Right cardiac atrium (tissue), 5 donors: Measurements from ENCODE around the gene AARS2. TPM values are rescaled to one million over a fixed set of nuclear protein-coding genes. Genes with fewer than 3 reads are reported as not detected.

ENCODE experiments used
- ATAC-seq, 2 donors: fragments of 200-7000 bp; cut with Tn5 transposase; one replicate each; pipeline versions ENCODE4 v1.8.0 to v1.9.1; 2020; ENCODE audit warnings: moderate library complexity in 2 of 2, mild to moderate bottlenecking in 1 of 2
- DNase-seq, 3 donors: peaks; one replicate each; pipeline ENCODE4 v3.0.0-alpha.2; 2020
- H3K27ac ChIP-seq: one replicate; pipeline ENCODE4 v1.5.1; 2013; ENCODE audit warnings: mild to moderate bottlenecking, low read length, control low read depth, moderate library complexity
- H3K27me3 ChIP-seq: one replicate; pipeline ENCODE4 v1.6.1; 2013; ENCODE audit not compliant: control insufficient read depth, insufficient read depth
- H3K4me1 ChIP-seq: one replicate; pipeline ENCODE4 v1.6.1; 2013; ENCODE audit warnings: low read length; ENCODE audit not compliant: control insufficient read depth, insufficient read depth
- H3K4me3 ChIP-seq: one replicate; pipeline ENCODE4 v1.5.1; 2013; ENCODE audit warnings: low read length, control low read depth
- H3K9me3 ChIP-seq: one replicate; pipeline ENCODE4 v1.6.1; 2013; ENCODE audit warnings: low read length; ENCODE audit not compliant: control insufficient read depth
- WGBS: extraction: QIAGEN DNeasy Blood & Tissue Kit; methylation state at CpG from one replicate; pipeline ENCODE4 v1.1.7; 2013; 5-methylcytosine and 5-hydroxymethylcytosine counted together
- intact Hi-C, 4 donors: fragments of 100-400 bp; cut with DNase I; formaldehyde crosslinking; loops; one replicate each; pipeline versions ENCODE4 v1.11.0 to v1.14.0; 2022 to 2023
- polyA plus RNA-seq: library from polyadenylated mRNA; stranded (reverse); fragments of 200-250 nt; gene quantifications from one replicate; pipeline ENCODE4 v1.2.3, GENCODE V29; 2013
- total RNA-seq, 4 donors: library from RNA; stranded (reverse); fragmentation: NEBNext Ultra II Directional; extraction: Animal tissue kit (Norgen Biotek cat#: 25700); gene quantifications; one replicate each; pipeline ENCODE4 v1.2.1, GENCODE V29; 2021
- donor health status: healthy with polysubstance abuse.
- donor health status: DM: no; HTN: yes; CAD: no.
- donor health status: DM: no; HTN: no; CAD: no.
- donor health status: DM: no; HTN: yes; CAD: no; lungs with severe emphysema.
- donor health status: DM: yes; HTN: yes; CAD: no.

Gene AARS2
- total and polyA plus RNA-seq, 5 donors, result 4.5 to 12.2 (median 8.5) TPM

DNA sequence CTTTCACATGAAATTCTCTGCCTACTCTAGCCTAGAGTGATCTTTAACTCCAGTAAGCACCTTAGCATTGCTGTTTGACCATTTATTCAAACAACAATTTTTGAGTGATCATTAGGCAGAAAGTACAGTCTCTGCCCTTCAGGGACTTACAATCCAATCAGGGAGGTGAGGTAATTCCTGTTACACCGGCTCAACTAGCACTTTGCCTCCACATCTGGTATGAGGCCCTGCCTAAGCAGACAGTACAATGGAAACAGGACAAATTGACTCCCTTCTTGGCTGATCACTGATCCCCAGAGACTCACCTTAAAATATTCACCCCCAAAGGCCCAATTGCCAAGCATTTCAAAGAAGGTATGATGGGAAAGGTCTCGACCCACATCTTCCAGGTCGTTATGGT is 1.4 kb downstream of the AARS2 start:
- DNase-seq (no peak), ATAC-seq (no peak)
- 78% methylated on average over 3 of the region's 3 CpGs for WGBS
- no peak overlapping the region for H3K4me3 ChIP-seq
- no peaks in the 10 kb centered on the region for H3K27me3 ChIP-seq
- H3K27ac ChIP-seq, result no peak overlapping the region
- H3K9me3 ChIP-seq, result no peaks in the 10 kb centered on the region
- H3K4me1 ChIP-seq, result peaks cover 3% of the 10 kb centered on the region
- intact Hi-C loops, result loop anchor here in 1 of 4 donors (10.0 kb wide), 1 partner anchor 137 kb away; no protein-coding TSS in a partner anchor

DNA sequence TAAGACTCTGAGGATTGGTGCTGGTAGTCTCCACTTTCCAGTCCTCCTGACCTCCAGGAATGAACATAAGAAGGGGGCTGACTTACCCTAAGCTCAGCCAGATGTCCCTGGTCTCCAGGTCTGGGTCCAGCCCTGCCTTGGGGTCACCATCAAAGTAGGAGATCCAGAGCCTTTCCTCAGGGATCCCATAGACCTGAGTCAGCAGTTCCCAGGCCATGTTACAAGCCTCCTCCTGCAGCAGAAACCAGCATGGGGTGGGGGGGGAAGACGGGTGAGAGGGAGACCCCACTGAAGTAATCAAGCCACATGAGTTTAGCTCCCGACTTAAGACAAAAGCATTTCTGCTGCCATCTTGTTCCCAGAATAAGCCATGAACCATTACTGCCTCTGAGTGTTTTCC is 1.8 kb downstream of the AARS2 start:
- no peak overlapping the region for H3K27ac ChIP-seq
- ATAC-seq, result no peak
- H3K9me3 ChIP-seq, result no peaks in the 10 kb centered on the region
- peaks cover 3% of the 10 kb centered on the region for H3K4me1 ChIP-seq
- no peak for DNase-seq
- WGBS, result 85% methylated on average over 2 of the region's 2 CpGs
- intact Hi-C loops, result loop anchor here in 1 of 4 donors (10.0 kb wide), 1 partner anchor 137 kb away; no protein-coding TSS in a partner anchor
- no peaks in the 10 kb centered on the region for H3K27me3 ChIP-seq
- no peak overlapping the region for H3K4me3 ChIP-seq

DNA sequence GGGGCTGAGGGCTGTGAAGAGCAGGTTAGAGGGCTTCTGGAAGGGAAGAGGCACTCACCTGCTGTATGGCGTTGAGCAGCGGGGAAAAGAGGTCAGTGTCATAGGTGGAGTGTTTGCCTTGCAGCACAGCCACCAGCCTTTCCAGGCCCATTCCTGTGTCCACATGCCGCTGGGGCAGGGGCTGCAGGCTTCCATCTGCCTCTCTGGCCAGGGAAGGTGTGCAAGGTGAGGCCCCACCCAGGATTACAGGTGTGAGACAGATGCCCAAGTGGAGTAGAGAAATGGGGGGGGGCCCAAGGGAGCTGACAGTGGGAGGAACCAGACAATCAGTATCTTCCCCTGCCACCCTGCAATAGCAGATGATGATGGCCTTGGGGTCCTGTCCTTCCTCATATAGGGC is 2.9 kb downstream of the AARS2 start:
- no peak overlapping the region for H3K4me3 ChIP-seq
- no peak overlapping the region for H3K27ac ChIP-seq
- no peaks in the 10 kb centered on the region for H3K27me3 ChIP-seq
- 96% methylated on average over 3 of the region's 3 CpGs for WGBS
- ATAC-seq, result no peak
- no peaks in the 10 kb centered on the region for H3K9me3 ChIP-seq
- intact Hi-C loops, result loop anchor here in 1 of 4 donors (10.0 kb wide), 1 partner anchor 135 kb away; no protein-coding TSS in a partner anchor
- DNase-seq, result no peak
- H3K4me1 ChIP-seq, result peaks cover 3% of the 10 kb centered on the region

DNA sequence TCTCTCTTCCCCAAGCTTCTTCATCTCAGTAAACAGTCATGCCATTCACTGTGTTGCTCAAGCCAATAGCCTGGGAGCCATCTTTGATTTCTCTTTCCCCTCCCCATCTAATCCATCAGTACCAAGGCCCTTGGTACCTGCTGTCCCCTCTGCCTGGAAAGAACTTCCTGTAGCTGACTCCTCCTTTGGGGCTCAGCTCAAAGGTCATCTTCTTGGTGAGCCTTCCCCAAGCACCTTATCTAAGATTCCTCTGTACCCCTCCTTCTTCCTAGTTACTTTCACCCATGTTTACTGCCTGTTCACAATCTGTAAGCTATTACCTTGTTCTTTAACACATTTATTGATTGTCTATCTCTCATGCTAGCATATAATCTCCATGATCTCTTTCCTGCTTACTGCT is 3.5 kb downstream of the AARS2 start:
- Histone ChIP-seq H3K4me3 (no peak overlapping the region), H3K27ac (no peak overlapping the region), H3K27me3 (no peaks in the 10 kb centered on the region), H3K4me1 (peaks cover 3% of the 10 kb centered on the region), H3K9me3 (no peaks in the 10 kb centered on the region)
- DNase-seq, result no peak
- ATAC-seq, result no peak
- intact Hi-C loops, result loop anchor here in 1 of 4 donors (10.0 kb wide), 1 partner anchor 135 kb away; no protein-coding TSS in a partner anchor

DNA sequence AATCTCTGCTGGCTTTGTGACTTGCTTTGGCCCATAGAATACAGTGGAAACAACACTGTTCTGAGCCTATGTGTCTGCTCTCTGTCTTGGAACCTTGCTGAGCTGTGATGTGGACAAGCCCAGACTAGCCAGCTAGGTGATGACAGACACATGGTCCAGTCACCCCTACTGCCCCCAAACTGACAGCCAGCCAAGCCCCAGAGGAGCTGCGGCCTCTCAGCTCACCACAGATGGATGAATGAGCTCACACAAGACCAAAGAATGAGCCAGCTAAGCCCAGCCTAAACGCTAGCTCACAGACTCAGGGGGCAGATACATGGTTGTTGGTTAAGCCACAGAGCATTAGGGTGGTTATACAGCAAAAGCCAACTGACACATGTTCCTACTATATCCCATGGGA is 4.1 kb downstream of the AARS2 start:
- Histone ChIP-seq H3K27me3 (no peaks in the 10 kb centered on the region), H3K27ac (no peak overlapping the region), H3K9me3 (no peaks in the 10 kb centered on the region), H3K4me1 (peaks cover 3% of the 10 kb centered on the region), H3K4me3 (no peak overlapping the region)
- 52% methylated on average over 2 of the region's 2 CpGs for WGBS
- no peak for ATAC-seq
- intact Hi-C loops, result no loop called here
- no peak for DNase-seq

DNA sequence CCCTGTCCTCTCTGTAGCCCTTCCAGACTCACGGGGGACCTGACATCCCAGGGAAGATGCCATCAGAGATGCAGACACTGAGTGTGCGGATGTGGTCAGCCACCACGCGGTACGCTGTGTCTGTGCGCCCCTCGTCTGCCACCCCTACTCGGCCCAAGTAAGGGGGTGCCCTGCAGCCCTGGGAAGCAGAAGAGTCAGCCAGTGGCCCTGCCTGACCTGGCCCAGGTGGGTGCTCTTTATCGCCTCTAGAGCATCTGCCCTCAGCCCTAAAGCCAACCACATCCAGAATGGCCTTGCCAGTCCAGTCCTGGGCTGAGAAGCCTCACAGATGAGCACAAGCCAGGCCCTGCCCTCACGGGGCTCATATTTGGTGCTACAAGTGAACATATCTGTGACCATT is 5.9 kb downstream of the AARS2 start:
- ATAC-seq (no peak), DNase-seq (no peak)
- WGBS, result 95% methylated on average over 10 of the region's 10 CpGs
- Histone ChIP-seq H3K4me3 (no peak overlapping the region), H3K9me3 (no peaks in the 10 kb centered on the region), H3K4me1 (peaks cover under 1% of the 10 kb centered on the region), H3K27ac (no peak overlapping the region), H3K27me3 (no peaks in the 10 kb centered on the region)
- intact Hi-C loops, result no loop called here

DNA sequence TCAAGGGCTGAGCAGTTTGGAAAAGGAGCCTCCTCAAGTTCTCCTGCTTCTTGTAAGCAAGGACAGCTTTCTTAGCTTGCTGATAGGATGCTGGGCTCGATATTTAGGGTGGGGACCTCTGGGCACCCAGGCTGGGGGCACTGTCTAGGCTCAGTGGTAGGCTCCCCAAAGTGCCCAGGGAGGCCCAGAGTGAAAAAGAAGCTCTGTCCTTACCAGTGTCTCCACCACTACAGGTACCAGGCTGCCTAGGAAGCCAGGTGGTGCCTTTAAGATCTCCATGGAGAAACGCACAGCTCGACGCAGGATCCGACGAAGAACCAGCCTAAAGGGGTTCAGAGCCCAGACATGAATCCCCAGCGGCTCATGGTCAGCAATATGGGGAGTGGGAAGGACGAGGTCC is 6.4 kb downstream of the AARS2 start:
- H3K9me3 ChIP-seq, result no peaks in the 10 kb centered on the region
- DNase-seq (no peak), ATAC-seq (no peak)
- intact Hi-C loops, result no loop called here
- WGBS, result 89% methylated on average over 8 of the region's 8 CpGs
- H3K27me3 ChIP-seq, result no peaks in the 10 kb centered on the region
- no peak overlapping the region for H3K27ac ChIP-seq
- H3K4me1 ChIP-seq, result no peaks in the 10 kb centered on the region
- no peak overlapping the region for H3K4me3 ChIP-seq

DNA sequence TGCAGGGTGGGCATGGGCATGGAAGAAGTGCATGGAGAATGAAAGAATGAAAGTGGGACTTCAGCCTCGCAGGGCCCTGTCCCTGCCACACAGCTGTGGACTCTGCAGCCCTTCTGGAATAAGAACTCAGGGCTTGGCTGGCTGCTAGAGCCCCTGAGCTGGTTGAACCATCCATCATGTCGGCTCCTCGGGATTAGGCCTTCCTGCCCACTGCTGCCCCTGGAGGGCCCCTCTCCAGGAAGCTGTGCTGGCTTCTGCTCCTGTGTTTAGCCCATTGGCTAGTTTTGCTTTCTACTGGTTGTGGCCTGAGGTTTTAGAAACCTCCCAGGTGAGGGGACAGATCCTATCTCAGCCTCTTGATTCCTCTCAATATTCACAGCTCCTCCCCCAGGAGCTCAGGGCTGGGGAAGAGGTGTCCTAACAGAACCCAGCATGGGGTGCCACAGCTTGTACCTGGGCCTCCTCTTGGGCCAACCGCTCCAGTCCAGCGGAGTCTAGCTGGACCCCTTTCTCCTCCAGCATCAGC is 7.9 kb downstream of the AARS2 start:
- Histone ChIP-seq H3K4me1 (no peaks in the 10 kb centered on the region), H3K4me3 (no peak overlapping the region), H3K27ac (no peak overlapping the region), H3K27me3 (no peaks in the 10 kb centered on the region), H3K9me3 (no peaks in the 10 kb centered on the region)
- no peak for ATAC-seq
- no peak for DNase-seq
- intact Hi-C loops, result no loop called here
- WGBS, result 84% methylated on average over 5 of the region's 5 CpGs

DNA sequence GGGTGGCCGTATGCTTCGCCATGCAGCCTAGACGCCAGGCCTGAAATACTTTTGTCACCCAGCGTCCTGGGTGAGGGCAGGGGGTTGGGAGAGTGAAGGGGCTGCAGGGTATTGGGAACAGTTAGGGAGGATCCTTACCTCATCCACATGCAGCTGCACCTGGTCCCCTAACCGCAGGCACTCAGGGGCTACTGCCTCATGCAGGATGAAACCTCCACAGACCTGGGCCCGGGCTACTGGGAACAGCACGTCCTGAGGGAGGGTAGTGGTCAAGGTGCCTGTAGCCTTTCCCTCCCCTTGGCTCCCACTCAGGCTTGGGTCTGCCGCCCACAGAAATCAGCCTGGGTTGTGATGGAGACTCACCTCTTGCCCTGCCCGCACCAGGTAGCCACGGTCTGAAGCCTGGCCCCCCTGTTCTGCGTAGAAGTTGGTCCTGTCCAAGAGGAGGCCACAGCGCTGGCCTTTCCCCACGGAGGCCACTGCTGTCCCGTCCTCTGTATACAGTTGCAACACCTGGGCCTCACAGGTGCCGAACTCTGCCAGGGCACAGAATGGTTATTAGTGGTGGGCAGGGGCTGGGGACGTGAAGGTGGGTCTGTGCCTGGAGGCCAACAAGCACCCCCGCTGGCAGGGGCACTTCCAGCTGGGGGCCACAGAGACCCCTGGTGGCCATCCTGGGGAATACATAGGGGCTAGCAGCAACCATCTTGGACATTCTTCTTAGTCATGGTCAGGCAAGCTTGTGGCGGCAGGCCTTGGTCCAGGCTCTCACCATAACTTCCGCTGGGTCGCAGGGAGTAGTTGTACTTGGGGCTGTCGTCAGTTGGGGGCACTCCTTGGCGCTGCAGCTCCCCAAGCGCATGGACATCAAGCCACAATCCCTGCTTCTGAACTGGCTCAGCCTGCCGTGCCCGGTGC is 8.6 kb downstream of the AARS2 start:
- WGBS, result 82% methylated on average over 25 of the region's 25 CpGs
- ATAC-seq, result peak in 1 of 2 donors; percentile 34
- intact Hi-C loops, result no loop called here
- no peaks in the 10 kb centered on the region for H3K4me1 ChIP-seq
- no peak overlapping the region for H3K27ac ChIP-seq
- no peak overlapping the region for H3K4me3 ChIP-seq
- H3K9me3 ChIP-seq, result no peaks in the 10 kb centered on the region
- no peaks in the 10 kb centered on the region for H3K27me3 ChIP-seq
- DNase-seq, result peak in 2 of 3 donors; percentile 60 to 67

DNA sequence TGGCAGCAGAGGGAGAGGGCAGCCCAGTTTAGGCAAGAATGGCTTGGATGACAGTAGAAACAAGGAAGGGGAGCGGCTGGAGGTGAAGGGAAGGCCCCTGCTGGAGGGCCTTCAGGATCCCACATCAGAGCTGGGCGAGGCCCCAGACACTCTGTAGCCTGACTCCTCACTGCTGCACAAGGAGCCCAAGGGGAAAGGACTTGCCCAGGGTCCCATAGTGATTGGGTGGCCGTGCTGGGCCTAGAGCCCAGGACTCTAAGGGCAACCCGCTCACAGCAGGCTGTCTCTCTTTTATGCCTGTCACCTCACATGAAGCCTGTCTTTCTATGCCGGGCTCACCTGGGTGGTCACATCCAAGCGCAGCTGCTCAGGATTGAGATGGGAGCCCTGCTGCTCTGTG is 9.3 kb downstream of the AARS2 start:
- intact Hi-C loops, result no loop called here
- 98% methylated on average over 6 of the region's 6 CpGs for WGBS

DNA sequence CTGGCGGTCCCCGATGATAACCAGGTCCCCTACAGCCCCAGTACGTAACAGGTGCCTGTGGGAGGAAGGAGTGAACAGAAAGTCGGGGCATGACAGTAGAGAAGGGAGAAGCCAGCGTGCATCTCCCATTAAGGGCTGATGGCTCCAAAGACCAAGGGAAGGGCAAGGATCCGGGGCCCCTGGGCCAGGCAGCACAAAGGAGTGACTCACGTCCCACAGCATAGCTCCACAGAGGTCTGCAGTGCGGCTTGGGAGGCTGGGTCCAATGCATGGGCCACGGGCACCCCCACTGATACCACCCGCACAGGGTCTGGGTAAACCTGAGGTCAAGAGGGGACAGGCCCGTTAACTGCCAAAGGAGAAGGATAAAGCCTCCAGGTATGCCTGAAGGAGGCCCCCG is 10.3 kb downstream of the AARS2 start:
- no peak for DNase-seq
- H3K4me3 ChIP-seq, result no peak overlapping the region
- WGBS, result 91% methylated on average over 12 of the region's 12 CpGs
- no peak overlapping the region for H3K27ac ChIP-seq
- no peaks in the 10 kb centered on the region for H3K27me3 ChIP-seq
- H3K4me1 ChIP-seq, result no peaks in the 10 kb centered on the region
- no peak for ATAC-seq
- H3K9me3 ChIP-seq, result no peaks in the 10 kb centered on the region
- intact Hi-C loops, result no loop called here

More for the DNA sequence above, 9.3 kb downstream of the AARS2 start:
- no peaks in the 10 kb centered on the region for H3K9me3 ChIP-seq
- H3K4me1 ChIP-seq, result no peaks in the 10 kb centered on the region
- no peak overlapping the region for H3K27ac ChIP-seq
- DNase-seq (no peak), ATAC-seq (no peak)
- no peak overlapping the region for H3K4me3 ChIP-seq
- no peaks in the 10 kb centered on the region for H3K27me3 ChIP-seq
